H9 (cell line): ENCODE results near the gene IL12RB2. TPM values are rescaled to one million over a fixed set of nuclear protein-coding genes. Genes with fewer than 3 reads are reported as not detected.

Experiments used
- DNase-seq: peaks from one replicate; pipeline ENCODE4 v3.0.0-alpha.2; 2017
- H2AFZ ChIP-seq: one replicate; pipeline ENCODE4 v1.6.1; 2013; ENCODE audit warnings: mild to moderate bottlenecking, low read length, control low read depth, moderate library complexity
- H2AK5ac ChIP-seq: 2 replicates; pipeline ENCODE4 v1.6.1; 2013; ENCODE audit warnings: low read length, control low read depth, mixed read lengths; ENCODE audit not compliant: insufficient read length
- H2BK120ac ChIP-seq: one replicate; pipeline ENCODE4 v1.6.1; 2013; ENCODE audit warnings: low read depth, mild to moderate bottlenecking, low read length, control low read depth, inconsistent platforms; ENCODE audit not compliant: poor library complexity, severe bottlenecking
- H2BK12ac ChIP-seq: 2 replicates; pipeline ENCODE4 v1.6.1; 2013; ENCODE audit warnings: low read length, control low read depth, mixed read lengths, low read depth; ENCODE audit not compliant: insufficient read length
- H2BK15ac ChIP-seq: 2 replicates; pipeline ENCODE4 v1.6.1; 2013; ENCODE audit warnings: low read depth, low read length, control low read depth
- H2BK20ac ChIP-seq: one replicate; pipeline ENCODE4 v1.6.1; 2013; ENCODE audit warnings: low read depth, mild to moderate bottlenecking, low read length, control low read depth, inconsistent platforms; ENCODE audit not compliant: poor library complexity, severe bottlenecking
- H2BK5ac ChIP-seq: 2 replicates; pipeline ENCODE4 v1.6.1; 2013; ENCODE audit warnings: low read length, control low read depth, mixed read lengths; ENCODE audit not compliant: insufficient read length
- H3K14ac ChIP-seq: 2 replicates; pipeline ENCODE4 v1.6.1; 2013; ENCODE audit warnings: low read length, control low read depth; ENCODE audit not compliant: insufficient read depth
- H3K18ac ChIP-seq: 2 replicates; pipeline ENCODE4 v1.6.1; 2013; ENCODE audit warnings: low read depth, mild to moderate bottlenecking, mixed read lengths, low read length, control low read depth; ENCODE audit not compliant: insufficient read length
- H3K23ac ChIP-seq: 2 replicates; pipeline ENCODE4 v1.6.1; 2013; ENCODE audit warnings: low read length, control low read depth, mixed read lengths, low read depth; ENCODE audit not compliant: insufficient read length
- H3K23me2 ChIP-seq: 2 replicates; pipeline ENCODE4 v1.6.1; 2013; ENCODE audit warnings: low read depth, mild to moderate bottlenecking, mixed read lengths, low read length, control low read depth; ENCODE audit not compliant: insufficient read length, poor library complexity, severe bottlenecking
- H3K27ac ChIP-seq: 2 replicates; pipeline ENCODE4 v1.5.1; 2013; ENCODE audit warnings: low read length, control low read depth, mixed read lengths, low read depth; ENCODE audit not compliant: insufficient read length
- H3K27me3 ChIP-seq: 2 replicates; pipeline ENCODE4 v1.6.1; 2013; ENCODE audit warnings: low read length, control low read depth, inconsistent platforms; ENCODE audit not compliant: insufficient read depth
- H3K4ac ChIP-seq: 2 replicates; pipeline ENCODE4 v1.6.1; 2013; ENCODE audit warnings: low read depth, mild to moderate bottlenecking, control low read depth, inconsistent platforms, low read length, moderate library complexity
- H3K4me1 ChIP-seq: 2 replicates; pipeline ENCODE4 v1.6.1; 2013; ENCODE audit warnings: low read length, control low read depth, inconsistent platforms; ENCODE audit not compliant: insufficient read depth
- H3K4me2 ChIP-seq: 2 replicates; pipeline ENCODE4 v1.6.1; 2013; ENCODE audit warnings: low read length, control low read depth, mixed read lengths; ENCODE audit not compliant: insufficient read length, insufficient read depth
- H3K56ac ChIP-seq: 2 replicates; pipeline ENCODE4 v1.6.1; 2013; ENCODE audit warnings: low read depth, mild to moderate bottlenecking, mixed read lengths, low read length, control low read depth; ENCODE audit not compliant: insufficient read length
- H3K79me1 ChIP-seq: 2 replicates; pipeline ENCODE4 v1.6.1; 2013; ENCODE audit warnings: low read depth, mild to moderate bottlenecking, moderate library complexity, low read length, control low read depth, inconsistent platforms; ENCODE audit not compliant: insufficient read depth, poor library complexity, severe bottlenecking
- H3K79me2 ChIP-seq: 2 replicates; pipeline ENCODE4 v1.6.1; 2013; ENCODE audit warnings: low read length, control low read depth, inconsistent platforms; ENCODE audit not compliant: insufficient read depth
- H3K9ac ChIP-seq: 2 replicates; pipeline ENCODE4 v1.6.1; 2013; ENCODE audit warnings: low read length, control low read depth, mixed read lengths; ENCODE audit not compliant: insufficient read length; ENCODE audit errors: extremely low read depth
- H3K9me3 ChIP-seq: one replicate; pipeline ENCODE4 v1.6.1; 2013; ENCODE audit warnings: low read depth, low read length, inconsistent platforms; ENCODE audit not compliant: control insufficient read depth
- H3T11ph ChIP-seq: one replicate; pipeline ENCODE4 v1.6.1; 2013; ENCODE audit warnings: mild to moderate bottlenecking, low read length, control low read depth, inconsistent platforms
- H4K20me1 ChIP-seq: one replicate; pipeline ENCODE4 v1.6.1; 2013; ENCODE audit not compliant: control insufficient read depth, insufficient read length, insufficient read depth
- H4K5ac ChIP-seq: 2 replicates; pipeline ENCODE4 v1.6.1; 2013; ENCODE audit warnings: low read depth, mild to moderate bottlenecking, mixed read lengths, low read length, control low read depth; ENCODE audit not compliant: insufficient read length
- H4K8ac ChIP-seq: replicated peaks from 2 replicates; pipeline ENCODE4 v1.6.1; 2013; ENCODE audit warnings: low read length, control low read depth, mixed read lengths, low read depth; ENCODE audit not compliant: insufficient read length
- H4K91ac ChIP-seq: 2 replicates; pipeline ENCODE4 v1.6.1; 2013; ENCODE audit warnings: low read depth, mild to moderate bottlenecking, moderate library complexity, mixed read lengths, low read length, control low read depth; ENCODE audit not compliant: insufficient read length
- H3K27ac Mint-ChIP-seq, 3 experiments: 2 replicates in 2 of 3; 3 replicates in 1 of 3; pipeline ENCODE4 v1.8.0; 2020 to 2021; ENCODE audit warnings: mixed read lengths in 3 of 3, mild to moderate bottlenecking in 1 of 3, moderate library complexity in 1 of 3
- H3K27me3 Mint-ChIP-seq: 2 replicates; pipeline ENCODE4 v1.8.0; 2021; ENCODE audit warnings: low read depth, mild to moderate bottlenecking, moderate library complexity, mixed read lengths
- H3K36me3 Mint-ChIP-seq, 3 experiments: 2 replicates in 2 of 3; 3 replicates in 1 of 3; pipeline ENCODE4 v1.8.0; 2020 to 2021; ENCODE audit warnings: low read depth in 3 of 3, mixed read lengths in 3 of 3; ENCODE audit not compliant: insufficient read depth in 1 of 3
- H3K4me1 Mint-ChIP-seq, 2 experiments: 2 replicates each; pipeline ENCODE4 v1.8.0; 2020; ENCODE audit warnings: mixed read lengths in 2 of 2
- H3K4me3 Mint-ChIP-seq, 2 experiments: 2 replicates in 1 of 2; 3 replicates in 1 of 2; pipeline ENCODE4 v1.8.0; 2020 to 2021; ENCODE audit warnings: mild to moderate bottlenecking in 2 of 2, mixed read lengths in 2 of 2, moderate library complexity in 1 of 2
- H3K9me3 Mint-ChIP-seq, 2 experiments: 2 replicates in 1 of 2; 3 replicates in 1 of 2; pipeline ENCODE4 v1.8.0; 2020; ENCODE audit warnings: mild to moderate bottlenecking in 2 of 2, mixed read lengths in 2 of 2, moderate library complexity in 1 of 2
- WGBS: extraction: QIAGEN DNeasy Blood & Tissue Kit; methylation state at CpG from one replicate; pipeline ENCODE4 v1.1.7; 2013; ENCODE audit warnings: missing lambda C conversion rate, low lambda C conversion rate, mixed read lengths; ENCODE audit not compliant: insufficient read length; ENCODE audit errors: extremely low coverage; 5-methylcytosine and 5-hydroxymethylcytosine counted together
- total RNA-seq: library from RNA; stranded (reverse); gene quantifications from 2 replicates; pipeline ENCODE4 v1.2.1, GENCODE V29; 2021
- TF ChIP-seq, protein P1 (sequence below): fragments of 200-600 bp; sonication (generic); conservative IDR thresholded peaks from 3 replicates; pipeline ENCODE4 v1.8.0; 2021; ENCODE audit warnings: antibody characterized with exemption, mild to moderate bottlenecking

The IL12RB2 gene
- total RNA-seq, 1 experiment from 2014 or later, result 0.77 TPM

DNA sequence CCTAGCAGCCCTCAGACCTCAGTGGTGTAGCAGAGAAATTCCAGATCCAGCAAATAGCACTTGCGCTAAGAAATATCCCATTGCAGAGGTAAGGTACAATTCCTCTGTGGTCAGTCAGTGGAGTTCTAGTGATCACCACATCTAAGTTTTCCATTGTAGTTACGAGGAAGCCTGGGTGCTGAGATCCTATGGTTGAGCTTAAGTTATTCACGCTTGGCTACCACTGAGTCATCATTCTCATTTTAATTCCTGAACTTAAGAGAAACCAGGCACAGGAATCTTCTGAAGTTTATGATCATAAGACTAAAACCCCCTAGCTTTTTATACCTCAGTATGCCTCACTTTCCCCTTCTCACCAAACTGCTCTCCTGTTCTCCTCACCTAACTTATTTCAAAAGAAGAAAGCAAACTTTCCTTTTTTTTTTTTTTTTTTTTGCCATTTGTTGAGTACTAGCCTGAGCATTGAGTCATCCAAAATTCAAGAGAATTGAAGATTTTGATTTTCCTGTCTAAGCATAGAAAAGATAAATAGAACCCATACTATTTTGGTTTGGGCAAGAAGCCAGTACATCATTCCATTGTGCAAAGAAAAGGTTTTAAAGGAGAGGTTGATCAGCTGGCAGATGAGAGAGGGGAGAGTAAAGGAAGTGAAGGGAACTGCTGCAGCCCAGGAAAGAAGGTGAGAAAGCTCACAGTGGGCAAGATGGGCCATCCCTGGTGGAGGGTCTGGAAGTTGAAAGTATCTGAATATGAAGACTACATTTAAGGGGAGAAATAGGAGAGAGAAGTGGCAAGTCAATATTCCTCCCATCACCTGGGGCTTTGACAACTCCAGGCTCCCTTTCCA lies 82.6 kb downstream of the IL12RB2 start:
- H3K9me3 ChIP-seq, result peaks cover 2% of the 10 kb centered on the region
- no peak overlapping the region for H4K91ac ChIP-seq
- peak overlapping the region; percentile 34 for H3K4me2 ChIP-seq
- no peak overlapping the region for H3K9ac ChIP-seq
- Mint-ChIP-seq H3K27ac (peak overlapping the region in 1 of 3 experiments; percentile 23; a peak in 2 of 7 replicates), H3K27me3 (no peaks in the 10 kb centered on the region), H3K9me3 (peaks cover 8 to 10% of the 10 kb centered on the region in 2 experiments; a peak in 4 of 5 replicates), H3K4me1 (peaks cover 24 to 32% of the 10 kb centered on the region in 2 experiments), H3K36me3 (peaks cover 10 to 13% (median 12%) of the 10 kb centered on the region in 3 experiments), H3K4me3 (no peak overlapping the region; a peak in 2 of 5 replicates)
- H3K4ac ChIP-seq, result no peak overlapping the region
- peaks cover 6% of the 10 kb centered on the region for H3K4me1 ChIP-seq
- no peak overlapping the region for H3K23ac ChIP-seq
- no peak overlapping the region for H2BK5ac ChIP-seq
- H3K79me1 ChIP-seq, result no peaks in the 10 kb centered on the region
- no peak overlapping the region for H4K8ac ChIP-seq
- H2AK5ac ChIP-seq, result no peak overlapping the region
- whole genome bisulfite sequencing, result no CpG with 5 or more reads among the region's 3 CpGs
- H2BK15ac ChIP-seq, result no peak overlapping the region
- TF ChIP-seq, protein P1, sequence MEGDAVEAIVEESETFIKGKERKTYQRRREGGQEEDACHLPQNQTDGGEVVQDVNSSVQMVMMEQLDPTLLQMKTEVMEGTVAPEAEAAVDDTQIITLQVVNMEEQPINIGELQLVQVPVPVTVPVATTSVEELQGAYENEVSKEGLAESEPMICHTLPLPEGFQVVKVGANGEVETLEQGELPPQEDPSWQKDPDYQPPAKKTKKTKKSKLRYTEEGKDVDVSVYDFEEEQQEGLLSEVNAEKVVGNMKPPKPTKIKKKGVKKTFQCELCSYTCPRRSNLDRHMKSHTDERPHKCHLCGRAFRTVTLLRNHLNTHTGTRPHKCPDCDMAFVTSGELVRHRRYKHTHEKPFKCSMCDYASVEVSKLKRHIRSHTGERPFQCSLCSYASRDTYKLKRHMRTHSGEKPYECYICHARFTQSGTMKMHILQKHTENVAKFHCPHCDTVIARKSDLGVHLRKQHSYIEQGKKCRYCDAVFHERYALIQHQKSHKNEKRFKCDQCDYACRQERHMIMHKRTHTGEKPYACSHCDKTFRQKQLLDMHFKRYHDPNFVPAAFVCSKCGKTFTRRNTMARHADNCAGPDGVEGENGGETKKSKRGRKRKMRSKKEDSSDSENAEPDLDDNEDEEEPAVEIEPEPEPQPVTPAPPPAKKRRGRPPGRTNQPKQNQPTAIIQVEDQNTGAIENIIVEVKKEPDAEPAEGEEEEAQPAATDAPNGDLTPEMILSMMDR, result no peak
- H3T11ph ChIP-seq, result no peak overlapping the region
- H3K18ac ChIP-seq, result no peak overlapping the region
- no peak overlapping the region for H4K5ac ChIP-seq
- H2BK12ac ChIP-seq, result no peak overlapping the region
- no peak overlapping the region for H3K27ac ChIP-seq
- H2BK120ac ChIP-seq, result no peak overlapping the region
- no peak overlapping the region for H2BK20ac ChIP-seq
- no peaks in the 10 kb centered on the region for H4K20me1 ChIP-seq
- no peaks in the 10 kb centered on the region for H3K27me3 ChIP-seq
- no peaks in the 10 kb centered on the region for H3K79me2 ChIP-seq
- H2AFZ ChIP-seq, result no peak overlapping the region
- no peak for DNase-seq
- no peaks in the 10 kb centered on the region for H3K23me2 ChIP-seq
- no peak overlapping the region for H3K56ac ChIP-seq
- no peak overlapping the region for H3K14ac ChIP-seq
